ENCODE results near the gene MALT1. TPM values are rescaled to one million over a fixed set of nuclear protein-coding genes. Genes with fewer than 3 reads are reported as not detected.
A peak's percentile ranks its signal among the peaks of the same experiment; 100 is the strongest.

The MALT1 gene
- total RNA-seq, 1 experiment from 2014 or later, result 24.2 TPM

DNA sequence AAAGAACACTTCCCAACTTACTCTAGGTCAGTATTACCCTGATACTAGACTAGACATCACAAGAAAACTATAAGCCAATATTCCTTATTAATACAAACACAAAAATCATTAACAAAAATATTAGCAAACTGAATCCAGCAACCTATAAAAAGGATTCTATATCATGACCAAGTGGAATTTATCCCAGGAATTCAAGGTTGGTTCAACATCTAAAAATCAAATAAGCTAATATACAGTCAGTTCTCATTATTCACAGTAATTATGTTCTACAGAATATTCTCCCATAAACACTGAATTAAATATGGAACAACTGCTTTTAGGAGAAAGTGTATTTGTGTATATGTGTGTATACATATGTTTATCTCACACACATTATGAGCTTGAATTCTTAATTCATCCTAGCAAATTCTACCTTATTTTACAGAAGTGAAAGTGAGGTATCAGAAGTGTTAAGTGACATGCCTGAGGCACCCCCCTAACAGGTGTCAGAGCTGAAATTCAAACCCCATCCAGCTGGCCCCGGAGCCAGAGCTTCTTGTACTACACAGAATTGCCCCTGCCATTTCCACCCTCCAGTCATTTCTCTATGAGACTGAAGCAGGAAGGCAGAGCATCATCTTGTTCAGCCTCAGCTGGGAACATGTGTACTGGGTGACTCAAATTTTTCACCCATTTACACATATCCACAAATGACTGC lies 77.8 kb downstream of the MALT1 start:
- CTCF ChIA-PET, result no interaction called here
- TF ChIP-seq EZH2phosphoT487 (IDR thresholded peaks at IDR 0.05; ENCODE audit: borderline replicate concordance, low read length), result no peak
- TF ChIP-seq EZH2 (IDR thresholded peaks at IDR 0.05; ENCODE audit: low read length, unreplicated experiment), result no peak
- no peak for TF ChIP-seq CTCF (conservative IDR thresholded peaks at IDR 0.05; ENCODE audit: low read depth, low read length)
- POLR2A ChIA-PET (ENCODE audit: unreplicated experiment), result no interaction called here
- H3K27ac ChIP-seq (ENCODE audit: low read length), result no peak overlapping the region
- H3K4me2 ChIP-seq (ENCODE audit: low read length), result no peak overlapping the region
- no peaks in the 10 kb centered on the region for H3F3A ChIP-seq (ENCODE audit: low read length, unreplicated experiment)
- H3K36me3 ChIP-seq (ENCODE audit: low read depth, low read length), result peaks cover 52% of the 10 kb centered on the region
- no TSS peak for BruUV-seq (replicated peaks)
- no peaks in the 10 kb centered on the region for H3K9me2 ChIP-seq (replicated peaks; ENCODE audit: low read length)
- H3K9ac ChIP-seq (ENCODE audit: low read length), result no peak overlapping the region
- no peaks in the 10 kb centered on the region for H4K20me1 ChIP-seq (ENCODE audit: low read length)
- no peaks in the 10 kb centered on the region for H3K9me3 ChIP-seq (ENCODE audit: low read length)
- no peaks in the 10 kb centered on the region for H3K27me3 ChIP-seq (ENCODE audit: low read length)
- ATAC-seq (no peak), DNase-seq (no peak)
- H3K79me2 ChIP-seq (ENCODE audit: low read length), result no peaks in the 10 kb centered on the region
- intact Hi-C loops (cut with micrococcal nuclease), result no loop called here
- H3K4me3 ChIP-seq (ENCODE audit: low read length), result no peak overlapping the region
- H2AFZ ChIP-seq (ENCODE audit: low read length), result no peak overlapping the region
- no peaks in the 10 kb centered on the region for H3K4me1 ChIP-seq (ENCODE audit: insufficient read depth, low read length)

- CTCF ChIA-PET, result no interaction called here
- TF ChIP-seq EZH2phosphoT487 (IDR thresholded peaks at IDR 0.05; ENCODE audit: borderline replicate concordance, low read length) (no peak), EZH2 (IDR thresholded peaks at IDR 0.05; ENCODE audit: low read length, unreplicated experiment) (no peak), CTCF (conservative IDR thresholded peaks at IDR 0.05; ENCODE audit: low read depth, low read length) (no peak)
- Histone ChIP-seq H3K27me3 (ENCODE audit: low read length) (no peaks in the 10 kb centered on the region), H3K4me3 (ENCODE audit: low read length) (no peak overlapping the region), H3K27ac (ENCODE audit: low read length) (no peak overlapping the region), H3K79me2 (ENCODE audit: low read length) (no peaks in the 10 kb centered on the region), H3K9ac (ENCODE audit: low read length) (no peak overlapping the region), H3K36me3 (ENCODE audit: low read depth, low read length) (peaks cover 17% of the 10 kb centered on the region), H3K4me2 (ENCODE audit: low read length) (no peak overlapping the region), H2AFZ (ENCODE audit: low read length) (no peak overlapping the region), H3K9me3 (ENCODE audit: low read length) (no peaks in the 10 kb centered on the region), H4K20me1 (ENCODE audit: low read length) (no peaks in the 10 kb centered on the region), H3F3A (ENCODE audit: low read length, unreplicated experiment) (no peaks in the 10 kb centered on the region), H3K4me1 (ENCODE audit: insufficient read depth, low read length) (no peaks in the 10 kb centered on the region), H3K9me2 (replicated peaks; ENCODE audit: low read length) (no peaks in the 10 kb centered on the region)
- intact Hi-C loops (cut with micrococcal nuclease), result no loop called here
- BruUV-seq (replicated peaks), result no TSS peak
- 0 out of 2 replicates have a peak, but pooled peaks have one; percentile 24 for ATAC-seq
- DNase-seq, result no peak
- POLR2A ChIA-PET (ENCODE audit: unreplicated experiment), result no interaction called here
Measured at GRCh38 chr18:58753976-58754375, 82.7 kb downstream of the MALT1 start.

GRCh38 chr18:58754544-58755068 lies 83.3 kb downstream of the MALT1 start:
- H4K20me1 ChIP-seq (ENCODE audit: low read length), result no peaks in the 10 kb centered on the region
- TF ChIP-seq CTCF (conservative IDR thresholded peaks at IDR 0.05; ENCODE audit: low read depth, low read length) (no peak), EZH2phosphoT487 (IDR thresholded peaks at IDR 0.05; ENCODE audit: borderline replicate concordance, low read length) (no peak), EZH2 (IDR thresholded peaks at IDR 0.05; ENCODE audit: low read length, unreplicated experiment) (no peak)
- no peak overlapping the region for H3K9ac ChIP-seq (ENCODE audit: low read length)
- H3K79me2 ChIP-seq (ENCODE audit: low read length), result no peaks in the 10 kb centered on the region
- ChIA-PET POLR2A (ENCODE audit: unreplicated experiment) (no interaction called here), CTCF (no interaction called here)
- no peaks in the 10 kb centered on the region for H3K4me1 ChIP-seq (ENCODE audit: insufficient read depth, low read length)
- ATAC-seq, result no peak
- H3K27me3 ChIP-seq (ENCODE audit: low read length), result no peaks in the 10 kb centered on the region
- H3K4me3 ChIP-seq (ENCODE audit: low read length), result no peak overlapping the region
- H2AFZ ChIP-seq (ENCODE audit: low read length), result no peak overlapping the region
- intact Hi-C loops (cut with micrococcal nuclease), result no loop called here
- peaks cover 11% of the 10 kb centered on the region for H3K36me3 ChIP-seq (ENCODE audit: low read depth, low read length)
- no peak overlapping the region for H3K27ac ChIP-seq (ENCODE audit: low read length)
- no peak overlapping the region for H3K4me2 ChIP-seq (ENCODE audit: low read length)
- no peaks in the 10 kb centered on the region for H3F3A ChIP-seq (ENCODE audit: low read length, unreplicated experiment)
- no peaks in the 10 kb centered on the region for H3K9me2 ChIP-seq (replicated peaks; ENCODE audit: low read length)
- H3K9me3 ChIP-seq (ENCODE audit: low read length), result no peaks in the 10 kb centered on the region
- BruUV-seq (replicated peaks), result no TSS peak
- DNase-seq, result no peak

Measured in PC-3 (cell line).